ENCODE results near the gene ZNFX1. TPM values are rescaled to one million over a fixed set of nuclear protein-coding genes. Genes with fewer than 3 reads are reported as not detected.
A peak's percentile ranks its signal among the peaks of the same experiment; 100 is the strongest.

ZNFX1 gene
- total RNA-seq, 1 experiment from 2014 or later = 11.0 TPM

DNA sequence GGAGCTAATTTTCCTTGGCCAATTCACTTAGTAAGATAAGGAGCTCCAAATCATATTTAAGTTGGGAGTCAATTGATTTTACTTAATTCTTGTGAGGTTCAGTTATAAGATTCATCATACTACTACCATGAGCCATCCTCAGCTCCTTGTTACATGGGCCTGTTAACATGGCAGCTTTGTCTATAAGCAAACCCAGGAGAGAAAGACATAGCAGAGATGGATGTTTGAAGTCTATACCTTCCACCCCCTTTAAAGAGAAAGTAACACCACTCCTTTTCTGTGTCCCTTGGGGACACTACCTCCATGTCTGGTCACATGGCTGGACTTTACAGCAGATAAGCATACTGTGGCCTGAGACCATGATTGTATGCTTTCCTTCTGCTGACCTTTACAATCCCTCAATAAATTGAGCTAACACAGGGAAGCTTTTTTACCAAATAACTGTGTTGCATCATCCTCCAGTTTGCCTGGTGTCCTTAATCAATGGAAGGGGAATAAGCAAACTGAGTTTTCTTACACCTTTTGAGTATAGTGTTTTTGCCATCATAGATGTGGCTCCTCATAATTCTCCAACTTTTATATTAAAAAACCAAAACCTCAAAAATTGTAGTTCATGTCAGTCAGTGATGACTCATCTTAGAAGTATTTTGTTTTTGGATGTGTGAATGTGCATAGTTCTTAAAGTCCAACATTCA, 9.8 kb upstream of the ZNFX1 start:
- H3K27me3 Mint-ChIP-seq (ENCODE audit: low read depth) = no peaks in the 10 kb centered on the region
- ChIA-PET POLR2A (interaction anchor here (1.2 to 2.1 kb wide), 2 partner anchors 10 kb away, joined by 4 to 5 read pairs; partner anchors contain the start of gene ZNFX1), CTCF (interaction anchor here (2.9 kb wide), 1 partner anchor 33 kb away, joined by 15 read pairs; no protein-coding TSS in a partner anchor)
- peak overlapping the region; percentile 88 for H3K27ac Mint-ChIP-seq
- H3K4me3 Mint-ChIP-seq = peak overlapping the region; percentile 100
- H3K4me1 Mint-ChIP-seq = peaks cover 73% of the 10 kb centered on the region
- peaks cover 84% of the 10 kb centered on the region for H3K36me3 Mint-ChIP-seq
- no peaks in the 10 kb centered on the region; the same call in 1 of the 2 replicates for H3K9me3 Mint-ChIP-seq
- TF ChIP-seq E2F4 (CRISPR knock-in tag; IDR thresholded peaks at IDR 0.05; ENCODE audit: borderline replicate concordance, low read depth) (no peak), ERG (CRISPR knock-in tag; IDR thresholded peaks at IDR 0.05) (peak; percentile 53; the same call in 1 of the 2 replicates), NR1H2 (CRISPR knock-in tag; IDR thresholded peaks at IDR 0.05) (no peak), ZNF671 (CRISPR knock-in tag; IDR thresholded peaks at IDR 0.05) (peak; percentile 82), SMAD4 (CRISPR knock-in tag; IDR thresholded peaks at IDR 0.05) (no peak), MAX (CRISPR knock-in tag; IDR thresholded peaks at IDR 0.05) (no peak), TEAD4 (CRISPR knock-in tag; IDR thresholded peaks at IDR 0.05) (no peak), ZNF416 (CRISPR knock-in tag; IDR thresholded peaks at IDR 0.05) (peak; percentile 5; the same call in 1 of the 2 replicates), GABPB1 (CRISPR knock-in tag; IDR thresholded peaks at IDR 0.05) (peak; percentile 88), EMX1 (CRISPR knock-in tag; IDR thresholded peaks at IDR 0.05) (peak; percentile 36; the same call in 1 of the 2 replicates)
- TF ChIP-seq, protein P1, sequence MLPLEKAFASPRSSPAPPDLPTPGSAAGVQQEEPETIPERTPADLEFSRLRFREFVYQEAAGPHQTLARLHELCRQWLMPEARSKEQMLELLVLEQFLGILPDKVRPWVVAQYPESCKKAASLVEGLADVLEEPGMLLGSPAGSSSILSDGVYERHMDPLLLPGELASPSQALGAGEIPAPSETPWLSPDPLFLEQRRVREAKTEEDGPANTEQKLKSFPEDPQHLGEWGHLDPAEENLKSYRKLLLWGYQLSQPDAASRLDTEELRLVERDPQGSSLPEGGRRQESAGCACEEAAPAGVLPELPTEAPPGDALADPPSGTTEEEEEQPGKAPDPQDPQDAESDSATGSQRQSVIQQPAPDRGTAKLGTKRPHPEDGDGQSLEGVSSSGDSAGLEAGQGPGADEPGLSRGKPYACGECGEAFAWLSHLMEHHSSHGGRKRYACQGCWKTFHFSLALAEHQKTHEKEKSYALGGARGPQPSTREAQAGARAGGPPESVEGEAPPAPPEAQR (CRISPR knock-in tag; IDR thresholded peaks at IDR 0.05) = no peak
- TF ChIP-seq, protein P2, sequence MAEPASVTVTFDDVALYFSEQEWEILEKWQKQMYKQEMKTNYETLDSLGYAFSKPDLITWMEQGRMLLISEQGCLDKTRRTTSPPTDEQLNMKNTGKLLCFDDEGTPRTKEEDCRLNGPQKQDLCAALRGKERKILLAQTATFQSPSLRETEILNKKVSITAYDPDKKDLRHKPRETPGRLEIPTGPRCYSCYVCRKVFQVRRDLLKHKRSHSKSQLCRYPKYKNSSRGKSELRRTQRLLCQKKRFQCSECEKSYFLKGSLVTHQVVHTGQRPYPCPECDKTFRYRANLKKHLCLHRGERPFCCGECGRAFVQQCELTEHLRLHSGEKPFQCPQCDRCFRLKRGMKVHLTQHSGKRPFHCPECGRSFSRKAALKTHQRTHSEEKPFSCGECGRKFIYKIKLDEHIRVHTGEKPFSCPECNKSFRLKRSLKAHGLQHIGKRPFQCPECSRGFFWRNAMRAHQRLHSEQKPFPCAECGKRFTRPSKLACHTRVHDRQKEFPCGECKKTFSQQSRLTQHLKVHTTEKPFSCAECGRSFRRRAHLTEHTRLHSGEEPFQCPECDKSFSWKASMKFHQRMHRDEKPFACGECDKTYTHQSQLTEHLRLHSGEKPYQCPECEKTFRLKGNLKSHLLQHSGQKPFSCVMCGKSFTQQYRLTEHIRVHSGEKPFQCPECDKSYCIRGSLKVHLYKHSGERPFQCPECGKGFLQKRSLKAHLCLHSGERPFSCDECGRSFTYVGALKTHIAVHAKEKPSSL (CRISPR knock-in tag; conservative IDR thresholded peaks at IDR 0.05) = peak; percentile 53
- TF ChIP-seq, protein P3, sequence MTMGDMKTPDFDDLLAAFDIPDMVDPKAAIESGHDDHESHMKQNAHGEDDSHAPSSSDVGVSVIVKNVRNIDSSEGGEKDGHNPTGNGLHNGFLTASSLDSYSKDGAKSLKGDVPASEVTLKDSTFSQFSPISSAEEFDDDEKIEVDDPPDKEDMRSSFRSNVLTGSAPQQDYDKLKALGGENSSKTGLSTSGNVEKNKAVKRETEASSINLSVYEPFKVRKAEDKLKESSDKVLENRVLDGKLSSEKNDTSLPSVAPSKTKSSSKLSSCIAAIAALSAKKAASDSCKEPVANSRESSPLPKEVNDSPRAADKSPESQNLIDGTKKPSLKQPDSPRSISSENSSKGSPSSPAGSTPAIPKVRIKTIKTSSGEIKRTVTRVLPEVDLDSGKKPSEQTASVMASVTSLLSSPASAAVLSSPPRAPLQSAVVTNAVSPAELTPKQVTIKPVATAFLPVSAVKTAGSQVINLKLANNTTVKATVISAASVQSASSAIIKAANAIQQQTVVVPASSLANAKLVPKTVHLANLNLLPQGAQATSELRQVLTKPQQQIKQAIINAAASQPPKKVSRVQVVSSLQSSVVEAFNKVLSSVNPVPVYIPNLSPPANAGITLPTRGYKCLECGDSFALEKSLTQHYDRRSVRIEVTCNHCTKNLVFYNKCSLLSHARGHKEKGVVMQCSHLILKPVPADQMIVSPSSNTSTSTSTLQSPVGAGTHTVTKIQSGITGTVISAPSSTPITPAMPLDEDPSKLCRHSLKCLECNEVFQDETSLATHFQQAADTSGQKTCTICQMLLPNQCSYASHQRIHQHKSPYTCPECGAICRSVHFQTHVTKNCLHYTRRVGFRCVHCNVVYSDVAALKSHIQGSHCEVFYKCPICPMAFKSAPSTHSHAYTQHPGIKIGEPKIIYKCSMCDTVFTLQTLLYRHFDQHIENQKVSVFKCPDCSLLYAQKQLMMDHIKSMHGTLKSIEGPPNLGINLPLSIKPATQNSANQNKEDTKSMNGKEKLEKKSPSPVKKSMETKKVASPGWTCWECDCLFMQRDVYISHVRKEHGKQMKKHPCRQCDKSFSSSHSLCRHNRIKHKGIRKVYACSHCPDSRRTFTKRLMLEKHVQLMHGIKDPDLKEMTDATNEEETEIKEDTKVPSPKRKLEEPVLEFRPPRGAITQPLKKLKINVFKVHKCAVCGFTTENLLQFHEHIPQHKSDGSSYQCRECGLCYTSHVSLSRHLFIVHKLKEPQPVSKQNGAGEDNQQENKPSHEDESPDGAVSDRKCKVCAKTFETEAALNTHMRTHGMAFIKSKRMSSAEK (CRISPR knock-in tag; IDR thresholded peaks at IDR 0.05; ENCODE audit: borderline replicate concordance) = peak; percentile 65; the same call in 1 of the 2 replicates
- TF ChIP-seq, protein P4, sequence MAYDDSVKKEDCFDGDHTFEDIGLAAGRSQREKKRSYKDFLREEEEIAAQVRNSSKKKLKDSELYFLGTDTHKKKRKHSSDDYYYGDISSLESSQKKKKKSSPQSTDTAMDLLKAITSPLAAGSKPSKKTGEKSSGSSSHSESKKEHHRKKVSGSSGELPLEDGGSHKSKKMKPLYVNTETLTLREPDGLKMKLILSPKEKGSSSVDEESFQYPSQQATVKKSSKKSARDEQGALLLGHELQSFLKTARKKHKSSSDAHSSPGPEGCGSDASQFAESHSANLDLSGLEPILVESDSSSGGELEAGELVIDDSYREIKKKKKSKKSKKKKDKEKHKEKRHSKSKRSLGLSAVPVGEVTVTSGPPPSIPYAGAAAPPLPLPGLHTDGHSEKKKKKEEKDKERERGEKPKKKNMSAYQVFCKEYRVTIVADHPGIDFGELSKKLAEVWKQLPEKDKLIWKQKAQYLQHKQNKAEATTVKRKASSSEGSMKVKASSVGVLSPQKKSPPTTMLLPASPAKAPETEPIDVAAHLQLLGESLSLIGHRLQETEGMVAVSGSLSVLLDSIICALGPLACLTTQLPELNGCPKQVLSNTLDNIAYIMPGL (CRISPR knock-in tag; IDR thresholded peaks at IDR 0.05) = no peak
- TF ChIP-seq, protein P5, sequence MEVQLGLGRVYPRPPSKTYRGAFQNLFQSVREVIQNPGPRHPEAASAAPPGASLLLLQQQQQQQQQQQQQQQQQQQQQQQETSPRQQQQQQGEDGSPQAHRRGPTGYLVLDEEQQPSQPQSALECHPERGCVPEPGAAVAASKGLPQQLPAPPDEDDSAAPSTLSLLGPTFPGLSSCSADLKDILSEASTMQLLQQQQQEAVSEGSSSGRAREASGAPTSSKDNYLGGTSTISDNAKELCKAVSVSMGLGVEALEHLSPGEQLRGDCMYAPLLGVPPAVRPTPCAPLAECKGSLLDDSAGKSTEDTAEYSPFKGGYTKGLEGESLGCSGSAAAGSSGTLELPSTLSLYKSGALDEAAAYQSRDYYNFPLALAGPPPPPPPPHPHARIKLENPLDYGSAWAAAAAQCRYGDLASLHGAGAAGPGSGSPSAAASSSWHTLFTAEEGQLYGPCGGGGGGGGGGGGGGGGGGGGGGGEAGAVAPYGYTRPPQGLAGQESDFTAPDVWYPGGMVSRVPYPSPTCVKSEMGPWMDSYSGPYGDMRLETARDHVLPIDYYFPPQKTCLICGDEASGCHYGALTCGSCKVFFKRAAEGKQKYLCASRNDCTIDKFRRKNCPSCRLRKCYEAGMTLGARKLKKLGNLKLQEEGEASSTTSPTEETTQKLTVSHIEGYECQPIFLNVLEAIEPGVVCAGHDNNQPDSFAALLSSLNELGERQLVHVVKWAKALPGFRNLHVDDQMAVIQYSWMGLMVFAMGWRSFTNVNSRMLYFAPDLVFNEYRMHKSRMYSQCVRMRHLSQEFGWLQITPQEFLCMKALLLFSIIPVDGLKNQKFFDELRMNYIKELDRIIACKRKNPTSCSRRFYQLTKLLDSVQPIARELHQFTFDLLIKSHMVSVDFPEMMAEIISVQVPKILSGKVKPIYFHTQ (CRISPR knock-in tag; IDR thresholded peaks at IDR 0.05) = peak; percentile 85
- ATAC-seq = no peak
- no peak for DNase-seq (ENCODE audit: low spot score)

Measured in WTC11 (cell line).